Measurements from ENCODE around the gene NPBWR2.

Gene NPBWR2

DNA sequence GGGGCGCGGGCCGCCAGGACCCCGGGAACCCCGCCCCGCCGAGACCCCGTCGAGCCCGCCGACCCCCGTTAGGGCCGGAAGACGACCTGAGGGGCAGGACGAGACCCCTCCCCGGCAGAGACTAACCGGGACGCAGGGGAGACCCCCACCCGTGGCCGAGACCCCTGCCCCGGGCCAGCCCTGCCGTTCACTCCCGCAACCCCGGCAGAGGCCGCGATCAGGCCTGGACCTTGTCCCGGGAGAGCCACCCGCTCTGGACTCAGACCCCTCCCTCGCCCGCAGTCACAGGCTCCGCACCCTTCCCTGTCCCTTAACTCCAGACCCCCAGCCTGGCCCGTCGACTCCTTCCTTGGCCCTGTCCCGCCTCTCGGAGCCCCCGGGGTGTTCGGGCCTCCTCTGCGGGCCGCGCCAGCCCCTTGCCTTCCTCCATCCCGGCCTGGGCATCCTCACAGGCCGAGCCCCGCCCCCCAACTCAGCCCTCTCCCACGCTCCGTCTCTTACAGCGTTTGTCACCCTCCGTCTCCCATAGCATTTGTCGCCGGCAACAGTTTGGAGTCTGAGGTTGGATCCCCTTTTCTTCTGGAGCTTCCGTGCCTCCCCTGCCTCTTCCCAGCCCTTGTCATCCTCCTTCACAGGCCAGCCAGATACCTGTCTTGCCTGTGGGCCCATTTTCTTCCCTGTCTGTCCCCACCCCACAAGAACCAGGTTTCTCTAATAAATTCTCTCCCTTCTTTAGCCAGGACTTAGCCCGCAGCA, 43.8 kb downstream of the NPBWR2 start:
- peak overlapping the region; percentile 82 for H3K27ac Mint-ChIP-seq
- H3K27me3 Mint-ChIP-seq = no peaks in the 10 kb centered on the region
- ATAC-seq (no peak), DNase-seq (peak; percentile 61)
- peaks cover 40% of the 10 kb centered on the region for H3K4me1 Mint-ChIP-seq
- H3K4me3 Mint-ChIP-seq = peak overlapping the region; percentile 87
- no peaks in the 10 kb centered on the region for H3K9me3 Mint-ChIP-seq
- no peaks in the 10 kb centered on the region for H3K36me3 Mint-ChIP-seq (ENCODE audit: low read depth)

- peaks cover 45% of the 10 kb centered on the region for H3K4me1 Mint-ChIP-seq
- H3K9me3 Mint-ChIP-seq = no peaks in the 10 kb centered on the region
- H3K27me3 Mint-ChIP-seq = no peaks in the 10 kb centered on the region
- no peaks in the 10 kb centered on the region for H3K36me3 Mint-ChIP-seq (ENCODE audit: low read depth)
- H3K27ac Mint-ChIP-seq = peak within 1 kb of the TSS; percentile 82
- peak; percentile 85 for ATAC-seq
- peak; percentile 97 for DNase-seq
- H3K4me3 Mint-ChIP-seq = peak within 1 kb of the TSS; percentile 87
Observed at GRCh38 chr20:64062596-64063388, 44.6 kb downstream of the NPBWR2 start, which contains the start of gene TCEA2. Gene TCEA2, plus strand, starts transcription at chr20:64063198. Its CDS starts 115 bp downstream, at chr20:64063313.

DNA sequence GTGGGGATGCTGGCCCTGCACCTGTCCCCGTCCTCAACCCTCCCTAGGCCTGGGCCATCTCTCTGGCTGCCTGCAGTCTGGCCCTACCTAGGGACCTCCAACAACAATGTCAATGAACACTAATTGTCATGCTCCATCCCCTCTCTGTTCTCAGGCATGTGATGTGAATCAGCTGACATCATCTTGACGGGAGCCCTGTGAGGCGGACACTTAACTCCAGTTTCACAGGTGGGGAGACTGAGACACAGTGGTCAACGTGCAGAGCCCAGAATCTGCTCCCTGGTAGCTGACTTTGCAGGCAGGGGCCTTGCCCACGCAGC, 45.1 kb downstream of the NPBWR2 start:
- Mint-ChIP-seq H3K9me3 (no peaks in the 10 kb centered on the region), H3K27me3 (no peaks in the 10 kb centered on the region), H3K4me1 (peaks cover 49% of the 10 kb centered on the region), H3K36me3 (ENCODE audit: low read depth) (no peaks in the 10 kb centered on the region), H3K4me3 (peak overlapping the region; percentile 87), H3K27ac (no peak overlapping the region)
- no peak for ATAC-seq
- DNase-seq = no peak

DNA sequence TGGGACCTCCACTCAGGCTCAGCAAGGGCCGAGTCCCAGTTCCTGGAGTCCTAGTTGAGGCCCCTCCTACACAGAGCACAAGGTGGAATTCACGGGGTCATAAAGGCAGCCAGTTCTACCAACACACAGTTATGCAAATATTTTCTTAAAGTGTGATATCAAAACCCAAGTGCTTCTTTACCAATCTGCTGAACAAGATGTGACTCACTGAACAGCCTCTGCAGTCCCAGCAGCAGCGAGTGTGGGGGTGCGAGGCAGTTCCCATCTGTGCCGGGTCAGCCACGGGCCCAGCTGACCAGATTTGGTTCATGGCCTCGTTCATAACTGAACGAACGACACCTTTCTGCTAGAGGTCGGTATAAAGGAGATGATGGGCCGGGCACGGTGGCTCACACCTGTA, 48.8 kb downstream of the NPBWR2 start:
- H3K27me3 Mint-ChIP-seq = no peaks in the 10 kb centered on the region
- peaks cover 21% of the 10 kb centered on the region for H3K4me1 Mint-ChIP-seq
- H3K9me3 Mint-ChIP-seq = no peaks in the 10 kb centered on the region
- H3K4me3 Mint-ChIP-seq = peak overlapping the region; percentile 65
- no peak overlapping the region for H3K27ac Mint-ChIP-seq
- ATAC-seq (no peak), DNase-seq (no peak)
- no peaks in the 10 kb centered on the region for H3K36me3 Mint-ChIP-seq (ENCODE audit: low read depth)

DNA sequence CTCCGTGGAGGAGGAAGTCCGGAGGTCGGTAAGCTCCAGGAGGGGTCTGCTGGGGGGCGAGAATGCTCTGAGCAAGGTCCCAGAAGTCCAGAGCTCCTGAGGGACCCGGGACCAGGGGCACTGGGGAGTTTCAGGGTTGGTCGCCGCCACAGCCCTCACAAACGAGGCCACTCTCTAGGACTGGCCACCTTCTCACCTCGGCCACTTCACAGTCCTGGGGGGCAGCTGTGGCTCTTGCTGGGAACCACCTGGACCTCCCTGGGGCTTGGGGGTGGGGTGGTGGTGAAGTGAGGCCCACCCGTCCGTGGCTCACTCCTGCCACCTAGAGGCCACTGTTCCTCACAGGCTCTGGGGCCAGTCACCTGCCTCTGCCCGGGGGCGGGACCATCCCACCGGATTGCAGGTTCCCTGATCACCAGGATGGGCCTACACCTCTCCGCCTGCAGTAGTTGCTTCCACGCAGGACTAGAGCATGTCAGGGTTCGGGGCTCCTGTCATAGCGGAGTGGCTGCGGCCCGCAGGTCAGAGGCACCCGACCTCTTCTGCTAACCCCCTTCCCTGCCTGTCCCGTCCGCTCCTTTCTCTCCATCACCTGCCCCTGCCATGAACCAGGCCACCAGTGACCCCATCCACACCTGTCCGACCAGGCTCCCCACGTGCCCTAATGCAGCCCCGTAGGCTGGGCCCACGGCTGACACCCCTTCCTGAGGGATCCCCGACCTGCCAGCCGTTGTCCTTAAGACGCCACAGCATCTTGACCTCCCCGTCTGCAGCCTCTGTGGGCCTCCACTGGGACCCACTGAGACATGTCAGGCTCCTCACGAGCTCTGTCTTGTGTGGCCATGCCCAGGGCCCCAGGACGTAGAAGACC, 49.5 kb downstream of the NPBWR2 start:
- DNase-seq = peak; percentile 95
- Mint-ChIP-seq H3K27ac (no peak overlapping the region), H3K36me3 (ENCODE audit: low read depth) (no peaks in the 10 kb centered on the region), H3K4me1 (peaks cover 21% of the 10 kb centered on the region), H3K4me3 (peak overlapping the region; percentile 65), H3K9me3 (no peaks in the 10 kb centered on the region), H3K27me3 (no peaks in the 10 kb centered on the region)
- ATAC-seq = peak; percentile 70

GRCh38 chr20:64056889-64057627, 50.3 kb downstream of the NPBWR2 start:
- H3K4me3 Mint-ChIP-seq = peak overlapping the region; percentile 65
- no peaks in the 10 kb centered on the region for H3K9me3 Mint-ChIP-seq
- H3K36me3 Mint-ChIP-seq (ENCODE audit: low read depth) = no peaks in the 10 kb centered on the region
- H3K27ac Mint-ChIP-seq = no peak overlapping the region
- H3K27me3 Mint-ChIP-seq = no peaks in the 10 kb centered on the region
- ATAC-seq = peak; percentile 38
- DNase-seq = no peak
- H3K4me1 Mint-ChIP-seq = peaks cover 19% of the 10 kb centered on the region

DNA sequence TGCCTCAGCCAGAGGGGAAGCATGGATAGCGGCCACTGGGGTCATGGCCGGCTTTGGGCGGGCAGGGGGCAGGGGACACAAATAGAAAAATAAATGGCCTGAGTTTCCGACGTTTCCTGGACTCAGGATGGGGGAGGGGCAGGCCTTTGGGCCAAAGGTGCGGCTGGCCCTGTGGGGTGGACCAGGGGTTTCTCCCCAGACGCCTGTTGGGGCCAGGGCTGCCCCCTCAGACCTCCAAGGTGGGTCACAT, 50.8 kb downstream of the NPBWR2 start:
- DNase-seq = no peak
- no peak overlapping the region for H3K27ac Mint-ChIP-seq
- H3K4me3 Mint-ChIP-seq = no peak overlapping the region
- no peak for ATAC-seq
- H3K36me3 Mint-ChIP-seq (ENCODE audit: low read depth) = no peaks in the 10 kb centered on the region
- no peaks in the 10 kb centered on the region for H3K9me3 Mint-ChIP-seq
- peaks cover 19% of the 10 kb centered on the region for H3K4me1 Mint-ChIP-seq
- H3K27me3 Mint-ChIP-seq = peaks cover 4% of the 10 kb centered on the region

DNA sequence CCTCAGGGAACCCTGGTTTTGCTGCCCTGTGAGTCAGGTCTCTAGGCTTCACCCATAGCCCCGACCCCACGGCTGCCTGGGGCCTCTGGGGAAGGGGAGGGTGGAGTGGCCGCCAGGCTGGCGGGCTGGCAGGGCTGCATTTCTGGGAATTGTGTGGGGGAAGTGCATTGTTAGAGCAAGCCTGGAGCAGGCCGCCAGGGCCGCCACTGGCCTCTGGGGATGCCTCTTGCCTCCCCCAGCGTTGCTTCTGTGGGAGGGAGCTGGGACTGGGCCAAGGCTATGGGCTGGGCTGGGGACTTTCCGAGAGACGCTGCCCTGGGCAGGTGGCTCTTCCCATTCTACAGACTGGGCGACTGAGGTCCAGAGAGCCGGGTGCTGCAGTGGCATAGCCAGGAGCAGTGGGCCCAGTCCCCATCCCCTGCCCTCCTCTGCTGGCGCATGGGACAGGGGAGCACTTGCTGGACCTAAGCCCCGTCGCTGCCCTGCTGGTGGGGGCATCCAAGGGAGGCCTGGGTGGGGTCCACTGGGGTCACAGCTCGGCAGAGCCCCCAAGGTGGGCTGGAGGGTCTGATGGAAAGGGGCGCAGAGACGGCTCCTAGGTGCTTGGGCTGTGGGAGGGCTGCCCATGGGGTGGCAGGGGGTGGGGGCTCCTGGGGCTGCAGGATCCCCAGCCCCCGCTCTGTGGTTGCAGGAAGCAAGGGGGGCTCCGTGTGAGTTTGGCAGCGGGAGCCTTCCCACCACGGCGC, 51.3 kb downstream of the NPBWR2 start:
- no peak for ATAC-seq
- no peak overlapping the region for H3K27ac Mint-ChIP-seq

GRCh38 chr20:64055396-64055892, 51.9 kb downstream of the NPBWR2 start:
- peaks cover 7% of the 10 kb centered on the region for H3K27me3 Mint-ChIP-seq
- peaks cover 20% of the 10 kb centered on the region for H3K4me1 Mint-ChIP-seq
- H3K9me3 Mint-ChIP-seq = no peaks in the 10 kb centered on the region
- H3K27ac Mint-ChIP-seq = peak overlapping the region; percentile 22
- H3K36me3 Mint-ChIP-seq (ENCODE audit: low read depth) = no peaks in the 10 kb centered on the region
- ATAC-seq = no peak
- H3K4me3 Mint-ChIP-seq = no peak overlapping the region
- DNase-seq = no peak

More for the DNA sequence above, 51.3 kb downstream of the NPBWR2 start:
- DNase-seq = no peak
- Mint-ChIP-seq H3K36me3 (ENCODE audit: low read depth) (no peaks in the 10 kb centered on the region), H3K4me1 (peaks cover 19% of the 10 kb centered on the region), H3K4me3 (no peak overlapping the region), H3K27me3 (peaks cover 5% of the 10 kb centered on the region), H3K9me3 (no peaks in the 10 kb centered on the region)

DNA sequence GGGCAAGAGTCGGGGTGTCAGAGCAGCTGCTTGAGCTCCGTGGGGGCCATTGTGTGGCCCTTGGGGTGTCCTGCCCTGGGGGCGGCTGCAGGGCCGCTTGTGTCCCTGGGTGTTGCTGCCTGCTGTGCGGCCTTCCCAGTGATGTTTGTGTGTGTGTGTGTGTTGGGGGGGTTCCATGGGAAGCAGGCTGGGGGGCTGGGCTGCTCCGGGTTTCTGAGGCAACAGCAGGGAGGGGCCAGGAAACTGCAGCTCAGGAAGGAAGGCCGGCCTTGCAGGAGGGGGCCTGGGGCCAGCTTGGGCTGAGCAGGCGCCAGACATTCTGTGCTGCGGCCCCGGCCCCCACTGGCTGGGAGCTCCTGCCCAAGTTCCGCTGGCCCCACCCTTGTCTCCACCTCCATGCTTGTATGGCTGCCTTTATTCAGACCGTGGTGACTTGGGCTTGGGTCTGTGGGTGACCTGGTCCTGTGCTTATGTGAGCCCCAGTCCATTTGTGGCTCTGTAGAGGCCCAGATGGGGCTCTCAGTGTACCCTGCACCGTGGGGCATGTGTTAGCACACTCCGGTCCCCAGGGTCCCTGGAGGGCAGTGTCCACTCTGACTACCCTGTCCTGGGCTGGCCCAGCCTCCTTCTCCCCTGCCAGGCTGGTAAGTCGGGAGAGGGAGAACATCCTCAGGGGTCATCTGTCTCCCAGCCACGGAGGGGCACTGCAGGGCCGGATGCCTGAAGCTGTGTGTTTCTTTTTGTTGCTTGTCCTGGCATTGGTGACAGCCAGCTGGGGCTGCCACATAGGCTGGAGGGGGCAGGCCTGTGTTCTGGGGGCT, 53.3 kb downstream of the NPBWR2 start:
- ATAC-seq (no peak), DNase-seq (no peak)
- Mint-ChIP-seq H3K4me3 (no peak overlapping the region), H3K36me3 (ENCODE audit: low read depth) (no peaks in the 10 kb centered on the region), H3K27ac (no peak overlapping the region), H3K4me1 (peaks cover 20% of the 10 kb centered on the region), H3K9me3 (no peaks in the 10 kb centered on the region), H3K27me3 (peaks cover 12% of the 10 kb centered on the region)

Data from activated naive CD8-positive, alpha-beta T cell treated with anti-CD3 and anti-CD28 coated beads, Interleukin-2, amount 50 U/mL, for 24 hours (primary cell).